Measurements from ENCODE around the gene SYNCRIP.

DNA sequence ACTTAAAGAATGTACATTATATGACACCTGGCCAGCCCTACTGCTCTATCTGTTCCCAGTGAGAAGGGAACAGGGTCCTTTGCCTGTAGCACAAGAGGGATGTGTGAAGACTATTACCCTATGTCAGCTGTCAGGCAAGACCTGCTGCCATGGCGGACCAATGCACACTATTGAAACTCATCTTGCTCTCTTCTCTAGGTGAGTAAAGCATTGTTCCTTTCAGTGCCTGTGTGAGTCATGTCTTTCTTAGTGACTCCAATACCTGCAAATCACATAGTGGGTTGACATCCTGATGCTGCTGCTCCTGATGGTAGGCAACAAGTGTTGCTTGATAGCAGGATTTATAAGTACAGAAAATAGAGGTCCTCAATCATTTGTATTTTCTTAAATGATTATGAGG lies 48.8 kb upstream of the SYNCRIP start:
- no peak for TF ChIP-seq CTCF (IDR thresholded peaks at IDR 0.05; ENCODE audit: poor library complexity)
- no peak for TF ChIP-seq EZH2 (IDR thresholded peaks at IDR 0.05; ENCODE audit: borderline replicate concordance)
- TF ChIP-seq EZH2phosphoT487 (IDR thresholded peaks at IDR 0.05; ENCODE audit: low read depth, severe bottlenecking, unreplicated experiment): no peak
